BE2C (cell line): ENCODE results near the gene PRRC1.

ENCODE experiments used
- DNase-seq: peaks from one replicate; pipeline ENCODE4 v3.0.0-alpha.2; 2020
- H3K27me3 ChIP-seq: fragments of 250-450 bp; sonication (Bioruptor Pico); 2 replicates; pipeline ENCODE4 v1.5.1; 2020; ENCODE audit warnings: mild to moderate bottlenecking
- H3K36me3 ChIP-seq: fragments of 250-450 bp; sonication (Bioruptor Pico); 2 replicates; pipeline ENCODE4 v1.5.1; 2020; ENCODE audit warnings: mild to moderate bottlenecking
- H3K4me1 ChIP-seq: fragments of 250-450 bp; sonication (Bioruptor Pico); 2 replicates; pipeline ENCODE4 v1.5.1; 2020
- H3K4me3 ChIP-seq: 2 replicates; pipeline ENCODE4 v1.5.1; 2011; ENCODE audit warnings: low read depth, low read length
- H3K9me3 ChIP-seq: fragments of 250-450 bp; sonication (Bioruptor Pico); 2 replicates; pipeline ENCODE4 v1.5.1; 2020
- TF ChIP-seq, protein P1 (sequence below): IDR thresholded peaks from 2 replicates; pipeline ENCODE4 v1.5.1; 2012; ENCODE audit warnings: mild to moderate bottlenecking, low read depth, low read length

The PRRC1 gene

GRCh38 chr5:127588368-127588767 is 70.9 kb downstream of the PRRC1 start:
- H3K27me3 ChIP-seq, result no peaks in the 10 kb centered on the region
- no peaks in the 10 kb centered on the region for H3K9me3 ChIP-seq
- no peak overlapping the region for H3K4me3 ChIP-seq
- no peaks in the 10 kb centered on the region for H3K36me3 ChIP-seq
- DNase-seq, result no peak
- TF ChIP-seq, protein P1, sequence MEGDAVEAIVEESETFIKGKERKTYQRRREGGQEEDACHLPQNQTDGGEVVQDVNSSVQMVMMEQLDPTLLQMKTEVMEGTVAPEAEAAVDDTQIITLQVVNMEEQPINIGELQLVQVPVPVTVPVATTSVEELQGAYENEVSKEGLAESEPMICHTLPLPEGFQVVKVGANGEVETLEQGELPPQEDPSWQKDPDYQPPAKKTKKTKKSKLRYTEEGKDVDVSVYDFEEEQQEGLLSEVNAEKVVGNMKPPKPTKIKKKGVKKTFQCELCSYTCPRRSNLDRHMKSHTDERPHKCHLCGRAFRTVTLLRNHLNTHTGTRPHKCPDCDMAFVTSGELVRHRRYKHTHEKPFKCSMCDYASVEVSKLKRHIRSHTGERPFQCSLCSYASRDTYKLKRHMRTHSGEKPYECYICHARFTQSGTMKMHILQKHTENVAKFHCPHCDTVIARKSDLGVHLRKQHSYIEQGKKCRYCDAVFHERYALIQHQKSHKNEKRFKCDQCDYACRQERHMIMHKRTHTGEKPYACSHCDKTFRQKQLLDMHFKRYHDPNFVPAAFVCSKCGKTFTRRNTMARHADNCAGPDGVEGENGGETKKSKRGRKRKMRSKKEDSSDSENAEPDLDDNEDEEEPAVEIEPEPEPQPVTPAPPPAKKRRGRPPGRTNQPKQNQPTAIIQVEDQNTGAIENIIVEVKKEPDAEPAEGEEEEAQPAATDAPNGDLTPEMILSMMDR, result no peak
- H3K4me1 ChIP-seq, result no peaks in the 10 kb centered on the region

- TF ChIP-seq, protein P1, result no peak
- Histone ChIP-seq H3K9me3 (no peaks in the 10 kb centered on the region), H3K4me3 (no peak overlapping the region), H3K27me3 (no peaks in the 10 kb centered on the region), H3K4me1 (no peaks in the 10 kb centered on the region), H3K36me3 (no peaks in the 10 kb centered on the region)
- DNase-seq, result no peak
Measured at GRCh38 chr5:127589309-127590030, 72.0 kb downstream of the PRRC1 start.

DNA sequence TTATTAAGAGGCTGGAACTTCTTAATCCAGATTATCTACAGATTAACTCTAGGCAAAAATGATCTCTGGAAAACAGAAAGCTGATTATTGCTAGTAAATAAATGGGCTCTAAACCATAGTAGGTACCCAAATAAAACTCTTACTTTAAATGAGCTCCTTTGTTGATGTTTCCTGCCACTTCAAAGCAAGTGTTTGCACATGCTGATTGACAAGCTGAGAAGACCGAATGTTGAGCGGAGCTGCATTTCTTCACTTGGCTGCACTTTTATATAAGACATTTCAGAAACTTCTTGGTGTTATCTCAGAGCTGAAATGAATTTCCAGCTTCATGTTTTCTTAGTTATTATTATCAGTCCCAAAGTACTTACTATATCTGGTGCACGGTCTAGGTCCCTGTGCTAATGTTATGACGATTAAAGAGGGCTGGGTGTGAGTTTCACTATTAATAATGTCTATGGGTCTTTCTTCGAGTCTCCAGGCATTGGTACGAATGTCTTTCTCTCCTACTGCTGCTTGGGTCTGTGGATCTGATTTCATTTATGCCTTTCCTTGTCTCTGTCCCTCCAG is 72.8 kb downstream of the PRRC1 start:
- H3K4me1 ChIP-seq, result no peaks in the 10 kb centered on the region
- TF ChIP-seq, protein P1, result no peak
- DNase-seq, result no peak

DNA sequence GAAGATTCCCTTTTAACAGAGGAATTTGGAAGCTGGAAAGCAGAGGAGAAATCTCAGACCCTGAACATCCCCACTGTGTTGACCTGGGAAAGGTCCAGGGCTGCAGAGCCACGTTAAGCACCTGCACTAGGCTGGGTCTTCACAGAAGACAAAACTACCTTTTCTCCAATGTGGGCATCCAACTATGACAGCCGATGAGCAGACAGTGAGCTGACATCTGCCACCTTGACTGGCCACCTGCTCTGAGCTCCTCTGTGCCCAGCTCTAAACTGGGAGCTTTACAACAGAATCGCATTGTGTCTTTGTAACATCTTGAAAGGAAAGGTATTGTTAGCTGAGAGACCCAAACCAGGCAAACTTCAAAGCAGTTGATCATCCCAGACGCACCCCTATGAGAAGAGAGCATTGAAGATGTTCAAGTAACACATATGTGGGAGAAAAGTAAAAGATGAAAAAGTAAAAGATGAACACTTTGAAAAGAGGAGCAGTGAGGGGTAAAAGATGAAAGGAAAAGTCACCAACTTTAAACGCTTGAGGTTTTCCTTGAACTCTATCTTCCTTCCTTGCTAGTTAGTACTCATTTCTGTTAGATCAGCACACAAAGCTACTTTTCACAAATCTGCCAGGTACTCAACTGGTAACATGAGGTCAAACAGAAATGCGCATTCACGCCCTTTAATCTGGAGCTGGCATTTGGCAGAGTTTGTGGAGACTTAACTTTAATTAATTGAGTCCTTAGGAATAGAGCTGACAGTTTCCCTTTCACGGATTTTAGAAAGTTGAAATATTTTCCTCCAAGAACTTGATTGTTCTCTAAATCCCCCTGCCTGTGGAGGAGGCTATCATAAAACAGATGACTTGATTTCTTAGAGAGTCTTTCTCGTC is 78.3 kb downstream of the PRRC1 start:
- Histone ChIP-seq H3K27me3 (no peaks in the 10 kb centered on the region), H3K4me1 (no peaks in the 10 kb centered on the region), H3K4me3 (no peak overlapping the region), H3K36me3 (no peaks in the 10 kb centered on the region), H3K9me3 (no peaks in the 10 kb centered on the region)
- TF ChIP-seq, protein P1, result no peak
- no peak for DNase-seq

More for the DNA sequence above, 72.8 kb downstream of the PRRC1 start:
- Histone ChIP-seq H3K36me3 (no peaks in the 10 kb centered on the region), H3K4me3 (no peak overlapping the region), H3K27me3 (no peaks in the 10 kb centered on the region), H3K9me3 (no peaks in the 10 kb centered on the region)

DNA sequence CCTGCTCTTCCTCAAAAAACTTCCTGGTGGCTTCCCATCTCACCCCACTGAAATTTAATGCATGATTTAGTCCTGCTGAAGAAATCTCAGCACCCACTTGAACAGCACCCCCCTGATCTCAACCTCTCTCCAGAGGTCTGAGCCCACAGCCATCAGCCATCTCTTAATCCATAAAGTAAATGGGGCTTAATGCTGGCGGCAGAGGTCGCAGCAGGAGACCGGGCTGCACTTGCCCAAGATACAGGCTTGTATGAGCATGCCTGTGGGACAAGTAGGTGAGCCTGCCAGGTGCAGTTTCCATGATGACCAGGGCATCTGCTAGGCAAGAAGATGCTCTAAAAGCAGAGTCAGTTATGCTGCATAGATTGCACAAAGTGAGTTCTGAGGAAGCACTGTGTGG is 79.1 kb downstream of the PRRC1 start:
- no peaks in the 10 kb centered on the region for H3K36me3 ChIP-seq
- TF ChIP-seq, protein P1, result no peak
- no peaks in the 10 kb centered on the region for H3K27me3 ChIP-seq
- H3K9me3 ChIP-seq, result no peaks in the 10 kb centered on the region
- H3K4me3 ChIP-seq, result no peak overlapping the region
- no peak for DNase-seq
- no peaks in the 10 kb centered on the region for H3K4me1 ChIP-seq
